Dedifferentiated amniotic fluid mesenchymal stem cell (primary cell): ENCODE results near the gene FAM120B.

Experiments used
- DNase-seq: peaks from one replicate; pipeline ENCODE4 v3.0.0-alpha.2; 2016; ENCODE audit errors: extremely low spot score

The FAM120B gene

GRCh38 chr6:170456334-170456733 lies 149.8 kb downstream of the FAM120B start:
- no peak for DNase-seq
